IPS DF 19.7 (cell line): Measurements from ENCODE around the gene STYXL1.
"Not testable (repeated sequence)": the region's sequence is repeated elsewhere in the genome, so short reads cannot be mapped to it uniquely, and the experiment has no call there.

Experiments used
- DNase-seq: peaks from one replicate; pipeline ENCODE4 v3.0.0-alpha.2; 2013; ENCODE audit warnings: low read depth, low spot score

STYXL1 gene

DNA sequence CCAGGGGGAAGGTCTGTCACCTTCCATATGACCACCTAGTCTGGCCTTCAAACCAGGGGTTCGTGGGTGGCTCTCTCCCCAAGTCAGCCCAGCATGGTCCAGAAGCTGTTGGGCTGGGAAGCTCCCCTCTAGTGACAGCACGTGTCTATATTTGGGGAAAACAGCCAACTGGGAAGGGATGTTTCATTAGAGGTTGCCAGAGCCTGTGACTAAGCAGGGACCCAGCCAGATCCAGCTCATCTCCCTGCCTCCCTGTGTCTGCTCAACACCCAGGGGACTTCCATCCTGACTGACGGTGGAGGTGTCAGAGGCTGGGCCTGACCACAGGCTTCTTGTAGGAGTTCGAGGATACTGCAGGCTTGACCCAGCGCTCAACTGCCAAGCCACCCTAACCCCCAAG lies 10.5 kb downstream of the STYXL1 start:
- DNase-seq, result no peak

DNA sequence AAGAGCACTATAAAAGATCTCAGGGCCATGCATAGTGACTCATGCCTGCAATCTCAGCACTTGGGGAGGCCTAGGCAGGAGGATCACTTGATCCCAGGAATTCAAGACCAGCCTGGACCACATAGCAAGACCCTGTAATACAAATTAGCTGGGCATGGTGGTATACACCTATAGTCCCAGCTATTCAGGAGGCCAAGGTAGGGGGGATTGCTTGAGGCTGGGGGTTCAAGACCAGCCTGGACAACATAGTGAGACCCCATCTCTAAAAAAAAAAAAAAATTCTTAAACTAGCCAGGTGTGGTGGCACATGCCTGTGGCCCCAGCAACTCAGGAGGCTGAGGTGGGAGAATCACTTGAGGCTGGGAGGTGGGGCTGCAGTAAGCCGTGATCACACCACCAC lies 15.8 kb downstream of the STYXL1 start:
- no peak for DNase-seq

DNA sequence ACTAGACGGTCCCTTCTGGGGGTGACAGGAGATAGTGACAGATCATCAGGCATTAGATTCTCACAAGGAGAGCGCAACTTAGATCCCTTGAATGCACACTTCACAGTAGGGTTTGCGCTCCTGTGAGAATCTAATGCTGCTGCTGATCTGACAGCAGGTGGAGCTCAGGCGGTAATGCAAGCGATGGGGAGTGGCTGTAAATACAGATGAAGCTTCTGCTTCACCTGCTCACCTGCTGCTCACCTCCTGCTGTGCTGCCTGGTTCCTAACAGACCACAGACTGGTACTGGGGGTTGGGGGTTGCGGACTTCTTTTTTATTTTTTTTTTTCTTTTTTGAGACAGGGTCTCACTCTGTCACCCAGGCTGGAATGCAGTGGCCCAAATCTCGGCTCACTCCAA lies 18.1 kb downstream of the STYXL1 start:
- not testable (repeated sequence) for DNase-seq

DNA sequence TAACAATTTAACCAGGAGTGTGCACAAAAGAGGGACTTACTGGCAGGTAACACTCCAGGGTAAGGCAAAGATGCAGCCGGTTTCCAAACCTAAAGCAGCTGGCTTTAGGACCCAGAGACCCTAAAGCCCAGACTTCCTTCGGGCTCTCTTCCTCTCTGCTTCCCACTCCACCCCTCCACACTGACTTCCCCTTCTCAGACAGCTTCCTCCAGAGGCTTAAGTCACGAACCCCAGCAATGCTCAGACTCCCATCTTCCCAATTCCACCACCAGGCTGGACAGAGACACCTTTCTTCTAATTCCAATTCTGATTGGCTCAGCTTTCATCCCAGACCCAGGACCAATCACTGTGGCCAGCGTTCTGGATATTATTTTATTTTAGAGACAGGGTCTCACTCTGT lies 24.8 kb downstream of the STYXL1 start:
- no peak for DNase-seq

DNA sequence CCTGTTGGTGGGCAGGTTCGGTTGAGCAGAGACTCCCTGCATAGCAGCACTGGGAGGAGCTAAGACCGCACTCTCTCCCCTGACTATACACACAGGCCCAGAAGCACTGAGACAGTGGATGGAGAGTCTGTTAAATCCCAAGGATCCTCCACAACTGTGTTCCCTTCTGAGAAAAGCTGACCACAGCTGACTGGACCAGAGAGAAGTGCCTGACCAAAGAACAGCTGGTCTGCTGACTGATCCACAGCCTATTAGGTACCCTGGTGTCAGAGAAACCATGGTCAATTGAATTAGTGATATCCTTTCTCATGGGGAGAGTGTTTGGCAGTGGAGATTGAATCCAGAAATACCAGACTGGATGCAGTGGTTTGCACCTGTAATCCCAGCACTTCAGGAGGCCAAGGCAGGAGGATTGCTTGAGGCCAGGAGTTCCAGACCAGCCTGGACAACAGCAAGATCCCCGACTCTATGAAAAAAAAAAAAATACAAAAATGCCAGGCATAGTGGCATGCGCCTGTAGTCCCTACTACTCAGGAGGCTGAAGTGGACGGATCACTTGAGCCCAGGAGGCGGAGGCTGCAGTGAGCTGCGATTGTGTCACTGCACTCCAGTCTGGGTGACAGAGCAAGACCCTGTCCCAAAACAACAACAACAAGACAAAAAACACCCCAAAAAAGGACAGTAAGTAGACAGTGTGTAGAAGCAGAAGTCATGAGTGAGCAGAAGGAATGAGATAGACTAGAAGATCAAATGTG lies 25.6 kb downstream of the STYXL1 start:
- DNase-seq, result no peak

DNA sequence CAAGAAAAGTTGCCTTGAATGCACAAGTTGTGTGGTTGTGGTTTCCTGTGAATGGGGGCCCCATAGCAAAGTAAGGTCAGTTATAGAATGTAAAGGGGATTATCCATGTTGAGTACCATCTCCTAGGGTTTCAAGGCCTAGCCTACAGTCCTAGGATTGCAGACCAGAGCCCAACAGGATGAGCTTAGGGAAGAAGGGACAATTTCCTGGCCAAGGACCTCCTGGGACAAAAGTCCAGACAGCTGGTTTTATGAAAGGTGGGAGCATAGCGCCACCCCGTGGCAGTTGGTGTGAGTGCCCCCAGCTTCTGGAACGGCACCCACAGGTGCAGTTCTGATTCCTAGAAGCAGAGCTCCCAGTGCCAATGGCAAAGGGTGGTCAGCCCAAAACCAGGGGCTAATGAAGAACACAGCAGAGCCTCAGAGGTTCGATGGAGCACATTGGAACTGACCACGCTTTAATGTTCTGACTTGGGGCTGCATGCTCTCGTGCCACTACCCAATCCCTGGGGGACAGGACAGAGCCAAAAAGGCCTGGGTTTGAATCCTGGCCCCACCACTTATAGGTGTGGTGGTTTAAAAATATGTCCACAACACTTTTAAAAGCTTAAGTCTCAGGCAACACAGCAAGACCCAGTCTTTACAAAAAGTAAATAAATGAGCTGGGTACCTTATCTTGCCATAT lies 27.6 kb downstream of the STYXL1 start:
- DNase-seq, result no peak

DNA sequence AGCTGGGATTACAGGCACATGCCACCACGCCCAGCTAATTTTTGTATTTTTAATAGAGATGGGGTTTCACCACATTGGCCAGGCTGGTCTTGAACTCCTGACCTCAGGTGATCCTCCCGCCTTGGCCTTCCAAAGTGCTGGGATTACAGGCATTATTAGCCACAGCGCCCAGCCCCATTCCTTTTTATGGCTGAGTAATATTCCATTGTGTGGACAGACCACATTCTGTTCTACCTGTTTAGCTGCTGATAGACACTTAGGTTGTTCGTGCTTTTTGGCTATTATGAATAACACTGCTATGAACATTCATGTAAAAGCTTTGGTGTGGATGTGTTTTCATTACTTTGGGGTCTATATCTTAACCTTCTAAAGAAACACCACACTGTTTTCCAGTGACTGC lies 29.3 kb downstream of the STYXL1 start:
- DNase-seq, result not testable (repeated sequence)

DNA sequence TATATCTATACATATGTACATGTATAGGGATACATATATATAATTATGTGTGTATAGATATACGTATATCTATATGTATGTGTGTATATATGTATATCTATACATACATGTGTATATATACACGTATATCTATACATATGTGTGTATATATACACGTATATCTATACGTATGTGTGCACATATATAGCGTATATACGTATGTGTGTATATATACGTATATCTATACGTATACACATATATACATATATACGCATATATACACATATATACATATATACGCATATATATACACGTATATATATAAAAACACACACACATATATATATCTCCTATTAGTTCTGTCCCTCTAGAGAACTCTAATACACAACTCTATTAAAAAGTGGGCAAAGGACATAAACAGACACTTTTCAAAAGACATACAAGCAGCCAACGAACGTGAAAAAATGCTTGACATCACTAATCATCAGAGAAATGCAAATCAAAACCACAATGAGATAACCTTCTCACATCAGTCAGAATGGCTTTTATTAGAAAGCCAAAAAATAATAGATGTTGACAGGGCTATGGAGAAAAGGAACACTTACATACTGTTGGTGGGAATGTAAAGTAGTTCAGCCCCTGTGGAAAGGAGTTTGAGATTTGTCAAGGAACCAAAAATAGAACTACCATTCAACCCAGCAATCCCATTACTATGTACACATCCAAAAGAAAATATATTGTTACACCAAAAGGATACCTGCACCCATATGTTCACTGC lies 31.4 kb downstream of the STYXL1 start:
- no peak for DNase-seq

DNA sequence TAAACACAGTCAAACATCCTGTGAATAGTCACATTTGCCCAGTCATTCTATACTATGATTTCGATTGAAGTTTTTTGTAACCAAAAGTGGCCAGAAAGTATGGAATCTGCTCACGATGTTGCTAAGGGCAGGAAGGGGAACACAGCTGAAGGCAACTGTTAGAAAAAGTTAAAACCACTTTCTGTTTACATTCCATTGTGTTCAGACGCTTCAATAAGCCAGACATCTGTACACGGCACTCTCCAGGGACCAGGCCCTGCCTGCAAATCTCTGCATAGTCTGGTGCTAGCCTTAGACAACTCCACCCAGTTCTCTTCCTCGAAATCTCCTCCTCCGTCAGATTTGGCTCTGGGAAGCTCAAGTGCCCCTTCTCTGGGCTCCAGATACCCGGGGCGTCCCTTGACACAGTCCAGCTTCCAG lies 36.3 kb downstream of the STYXL1 start:
- DNase-seq, result no peak

DNA sequence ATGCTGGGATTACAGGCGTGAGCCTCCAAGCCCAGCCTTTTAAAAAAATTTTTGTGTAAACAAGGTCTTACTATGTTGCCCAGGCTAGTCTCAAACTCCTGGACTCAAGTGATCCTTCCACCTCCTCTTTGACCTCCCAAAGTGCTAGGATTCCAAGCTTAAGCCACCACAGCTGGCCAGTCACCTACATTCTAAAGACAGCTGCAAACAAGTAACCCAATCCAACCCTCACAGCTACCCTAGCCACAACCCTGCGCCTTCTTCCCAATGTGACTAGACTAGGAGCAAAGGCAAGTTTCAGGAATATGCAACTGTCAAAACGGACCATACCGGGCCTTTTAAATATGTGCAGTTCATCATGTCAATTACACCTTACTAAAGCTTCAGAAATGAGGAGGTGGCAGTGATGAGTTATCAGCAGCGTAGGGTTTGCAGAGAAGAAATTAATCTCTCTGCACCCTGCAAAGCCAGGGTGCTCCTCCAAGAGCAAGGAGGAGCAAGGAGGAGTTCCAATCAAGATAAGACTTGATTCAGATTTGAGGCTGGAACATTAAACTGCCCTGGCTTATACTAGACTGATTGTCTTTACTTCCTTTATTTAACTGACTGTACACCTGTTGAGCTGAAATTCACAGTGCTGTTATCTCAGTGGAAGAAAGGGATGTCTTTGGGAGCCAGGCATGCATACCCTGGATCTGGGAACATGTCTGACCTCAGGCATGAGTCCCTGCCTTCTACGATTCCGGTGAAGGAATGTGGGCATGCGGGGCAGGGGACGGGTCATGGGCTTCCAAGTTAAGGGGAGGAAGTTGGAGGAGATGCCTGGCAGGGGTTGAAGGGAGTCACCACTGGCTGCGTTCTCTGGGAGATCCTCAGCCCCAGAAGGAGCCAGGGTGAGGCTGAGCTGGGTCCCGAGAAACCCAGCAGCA lies 37.9 kb downstream of the STYXL1 start:
- no peak for DNase-seq

DNA sequence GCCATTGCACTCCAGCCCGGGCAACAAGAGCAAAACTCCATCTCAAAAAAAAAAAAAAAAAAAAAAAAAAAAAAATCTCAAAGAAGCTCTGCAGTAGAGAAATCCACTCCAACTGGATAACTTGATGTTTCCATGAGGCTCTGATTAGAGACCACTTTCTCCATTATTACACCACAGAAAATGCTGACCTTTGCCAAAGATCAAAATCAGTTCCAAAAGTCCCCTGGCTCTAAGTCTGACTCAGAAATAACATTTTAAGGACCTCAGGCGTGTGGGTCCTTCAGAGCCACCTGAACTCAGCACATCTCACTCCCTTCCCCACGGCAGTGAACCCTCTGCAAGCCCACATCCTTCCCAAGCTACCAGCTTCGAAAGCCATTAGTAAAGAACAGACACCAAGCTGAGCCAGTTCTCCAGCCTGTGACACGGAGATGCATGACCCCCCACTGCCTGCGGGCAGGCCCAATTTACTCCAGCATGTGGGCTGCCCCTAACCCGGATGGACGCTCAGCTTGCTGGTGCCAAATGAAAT lies 39.6 kb downstream of the STYXL1 start:
- DNase-seq, result no peak

DNA sequence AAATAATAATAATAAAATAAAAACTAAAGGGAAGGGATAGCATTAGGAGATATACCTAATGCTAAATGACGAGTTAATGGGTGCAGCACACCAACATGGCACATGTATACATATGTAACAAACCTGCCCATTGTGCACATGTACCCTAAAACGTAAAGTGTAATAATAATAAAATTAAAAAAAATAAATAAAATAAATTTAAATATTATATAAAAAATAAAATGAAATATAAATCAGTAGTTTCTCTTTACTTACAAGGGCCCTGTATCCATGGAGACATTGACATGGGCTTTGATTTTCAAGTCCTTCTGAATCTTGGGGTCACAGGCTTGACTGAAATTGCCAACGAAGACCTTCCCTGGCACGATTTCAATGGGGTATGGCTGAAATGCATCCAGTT lies 42.8 kb downstream of the STYXL1 start:
- DNase-seq, result not testable (repeated sequence)

DNA sequence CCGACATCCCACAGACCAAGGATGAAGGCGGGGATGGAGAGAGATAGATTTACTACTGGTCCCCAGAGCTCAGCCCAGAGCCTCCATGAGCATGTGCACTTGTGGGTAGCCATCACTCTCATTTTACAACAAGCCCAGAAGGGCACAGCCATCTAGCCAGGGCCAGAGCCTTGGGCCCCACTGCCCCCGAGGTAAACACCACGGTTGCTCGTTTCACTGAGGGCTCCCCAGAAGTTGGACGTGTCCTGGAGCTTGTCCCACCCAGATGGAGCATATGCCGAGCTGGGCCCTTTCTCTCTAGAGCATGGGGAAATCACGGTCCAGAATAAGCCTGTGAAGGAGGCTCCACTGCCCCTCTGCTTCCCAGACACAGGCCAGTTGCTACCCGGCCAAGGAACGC lies 44.4 kb downstream of the STYXL1 start:
- DNase-seq, result no peak

DNA sequence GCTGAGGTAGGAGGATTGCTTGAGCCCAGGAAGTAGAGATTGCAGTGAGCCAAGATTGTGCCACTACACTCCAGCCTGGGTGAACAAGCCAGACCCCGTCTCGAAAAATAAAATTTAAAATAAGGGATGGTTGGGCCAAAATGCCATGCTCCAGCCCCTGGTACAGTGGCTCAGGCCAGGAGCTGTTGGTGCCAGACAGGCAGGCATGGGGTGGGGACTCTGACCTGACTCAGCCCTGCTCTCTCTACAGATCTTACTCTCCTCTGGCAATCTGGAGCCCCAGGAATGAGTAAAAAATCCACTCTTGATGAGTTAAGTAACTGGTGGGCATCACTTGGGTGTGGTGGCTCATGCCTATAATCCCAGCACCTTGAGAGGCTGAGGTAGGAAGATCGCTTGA lies 45.0 kb downstream of the STYXL1 start:
- DNase-seq, result no peak

DNA sequence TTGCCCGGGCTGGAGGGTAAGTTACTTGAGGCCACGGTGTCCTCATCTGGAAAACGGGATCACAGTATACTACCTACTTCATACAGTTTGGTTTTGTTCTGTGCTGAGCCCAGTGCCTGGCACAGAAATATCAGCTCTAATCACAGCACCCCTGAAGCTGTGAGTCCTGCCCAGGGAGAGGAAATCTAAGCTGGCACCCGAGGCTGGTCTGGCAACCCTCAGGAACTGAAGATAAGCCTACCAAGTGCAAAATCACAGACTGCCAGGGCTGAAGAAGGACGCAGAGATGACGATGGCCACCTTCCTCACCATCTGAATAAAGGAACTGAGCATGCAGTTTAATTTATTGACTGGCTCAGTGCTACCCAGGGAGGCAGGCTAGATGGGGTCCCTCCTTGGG lies 45.7 kb downstream of the STYXL1 start:
- no peak for DNase-seq

DNA sequence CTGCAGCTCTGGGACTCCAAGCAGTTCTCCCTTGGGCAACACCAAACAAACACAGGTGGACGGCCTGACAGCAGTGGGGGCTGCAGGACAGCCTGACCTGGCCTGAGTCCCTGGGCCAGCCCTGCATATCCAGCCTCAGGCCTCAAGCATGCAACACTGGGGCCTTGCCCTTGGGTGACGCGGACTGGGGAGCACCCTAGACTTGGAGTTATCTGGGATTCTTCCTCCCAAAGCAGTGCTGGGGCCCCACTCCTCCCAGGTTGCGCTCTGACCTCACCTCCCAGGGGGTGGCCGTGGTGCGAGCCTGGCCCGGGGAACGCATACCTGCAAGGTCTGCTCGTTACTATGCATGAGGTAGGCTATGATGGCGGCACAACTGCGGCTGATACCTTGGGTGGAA lies 47.2 kb downstream of the STYXL1 start:
- no peak for DNase-seq

DNA sequence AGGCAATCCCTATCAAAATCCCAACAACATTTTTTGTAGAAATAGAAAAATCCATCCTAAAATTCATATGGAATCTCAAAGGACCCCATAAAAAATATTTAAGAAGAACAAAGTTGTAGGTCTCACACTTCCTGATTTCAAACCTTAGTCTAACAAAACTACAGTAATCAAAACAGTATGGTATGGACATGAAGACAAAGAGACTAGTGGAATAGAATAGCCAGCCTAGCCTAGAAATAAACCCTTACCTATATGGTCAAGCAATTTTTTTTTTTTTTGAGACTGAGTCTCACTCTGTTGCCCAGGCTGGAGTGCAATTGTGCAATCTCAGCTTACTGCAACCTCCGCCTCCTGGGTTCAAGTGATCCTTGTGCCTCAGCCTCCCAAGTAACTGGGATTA lies 49.8 kb downstream of the STYXL1 start:
- no peak for DNase-seq

DNA sequence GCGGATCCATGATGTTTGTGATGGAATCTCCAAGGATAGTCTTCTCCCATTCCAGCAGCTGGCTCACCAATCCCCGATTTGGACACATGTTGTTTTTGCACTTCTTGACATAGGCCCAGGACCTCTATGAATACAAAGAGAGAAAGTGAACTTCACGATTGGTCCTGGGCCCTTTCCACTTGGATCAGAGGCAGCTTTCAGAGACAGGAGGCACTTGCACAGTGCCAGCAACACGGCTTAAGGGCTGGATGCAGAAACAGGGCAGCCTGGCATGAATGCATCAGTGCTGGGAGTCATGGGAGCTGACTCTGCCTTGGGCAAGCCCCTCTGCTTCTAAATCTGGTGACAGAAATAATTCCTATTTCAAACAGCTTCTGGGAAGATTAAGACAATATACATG lies 51.3 kb downstream of the STYXL1 start:
- DNase-seq, result no peak

DNA sequence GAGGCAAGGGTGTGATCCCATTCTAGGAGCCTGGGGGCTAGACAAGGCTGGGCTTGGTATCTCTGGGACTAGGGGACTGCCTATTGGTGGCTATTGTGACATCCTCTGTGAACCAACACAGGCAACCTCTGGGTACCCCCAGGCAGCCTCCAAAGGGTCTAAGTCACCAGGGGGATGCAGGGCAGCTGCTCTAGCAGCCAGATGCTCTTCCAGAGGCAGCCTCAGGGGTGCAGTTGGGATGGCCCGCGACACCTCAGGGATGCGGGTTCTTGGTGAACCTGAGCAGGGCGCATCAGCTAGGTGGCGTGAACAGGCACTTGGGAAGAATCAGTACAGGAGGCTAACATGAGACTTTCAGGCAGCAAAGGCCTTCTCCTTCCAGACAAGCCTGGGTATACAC lies 51.8 kb downstream of the STYXL1 start:
- DNase-seq, result no peak

DNA sequence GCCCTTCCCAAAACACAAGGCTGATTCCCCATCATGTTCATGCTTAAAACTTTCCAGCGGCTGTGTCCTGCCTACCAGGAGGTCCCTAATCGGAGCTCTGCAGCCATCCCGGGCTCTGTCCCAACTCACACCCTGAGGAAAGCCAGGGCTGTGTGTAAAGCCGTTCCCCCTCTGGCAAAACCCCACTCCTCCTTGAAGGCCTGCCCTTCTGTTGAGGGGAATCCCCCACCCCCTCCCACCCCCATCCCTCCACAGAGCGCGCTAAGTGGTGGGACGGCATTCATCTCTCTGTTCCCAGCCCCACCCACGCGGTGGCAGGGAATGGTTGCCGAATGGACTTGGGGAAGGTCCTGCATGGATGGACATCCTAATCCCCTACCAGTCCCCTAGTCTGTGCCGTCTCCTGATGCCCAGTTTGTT lies 52.7 kb downstream of the STYXL1 start:
- no peak for DNase-seq

DNA sequence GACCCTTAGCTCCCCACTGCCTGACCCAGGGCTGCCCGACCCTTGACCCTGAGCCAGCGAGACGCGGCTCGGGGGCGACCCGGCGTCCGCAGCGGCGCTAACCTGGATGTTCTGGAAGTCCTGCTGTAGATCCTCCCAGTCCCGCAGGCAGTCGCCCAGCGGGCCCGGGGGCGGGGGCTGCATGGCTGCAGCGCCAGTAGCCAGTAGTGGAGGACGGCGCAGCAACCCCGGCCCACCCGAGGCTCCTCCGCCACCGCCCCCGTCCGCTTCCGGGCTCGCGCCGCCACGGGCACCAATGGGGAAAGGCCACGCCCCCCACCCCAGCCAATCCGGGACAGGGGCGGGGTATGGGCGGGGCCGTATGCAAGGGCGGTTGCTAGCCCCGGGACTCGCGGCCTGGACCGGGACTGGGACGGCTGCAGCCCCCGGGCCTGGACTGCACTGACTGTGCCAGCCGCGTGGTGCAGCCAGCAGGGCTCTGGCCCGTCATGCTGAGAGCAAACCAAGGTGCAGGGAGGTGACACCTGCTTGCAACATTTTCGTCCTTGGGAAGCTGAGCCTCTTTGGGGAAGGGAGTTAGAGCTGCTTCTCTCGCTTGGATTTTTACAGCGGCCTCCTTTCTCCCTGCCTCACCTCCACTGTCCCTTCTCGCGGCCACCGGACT lies 53.3 kb downstream of the STYXL1 start, which contains the start of gene TMEM120A:
TMEM120A (minus strand) TSS at position 208 of the 664 bp plus-strand sequence; CDS start at position 183, 25 bp downstream.
- no peak for DNase-seq
